ENCODE measurements around the gene CHRNB2. TPM values are rescaled to one million over a fixed set of nuclear protein-coding genes. Genes with fewer than 3 reads are reported as not detected.

CHRNB2 gene
- total and polyA plus RNA-seq, 4 donors: 5.8 to 24.1 (median 19.1) TPM

- no peak overlapping the region for H3K4me3 ChIP-seq (ENCODE audit: low read depth, low read length)
- H3K9me3 ChIP-seq (ENCODE audit: control insufficient read depth, insufficient read depth, low read length): no peaks in the 10 kb centered on the region
- no CpG with 5 or more reads among the region's 6 CpGs for WGBS (ENCODE audit: insufficient coverage)
- no peak overlapping the region for H3K27ac ChIP-seq (ENCODE audit: low read depth, low read length)
- H3K4me1 ChIP-seq (ENCODE audit: control insufficient read depth, insufficient read depth, low read length): peaks cover 20% of the 10 kb centered on the region
- peaks cover 5% of the 10 kb centered on the region for H3K27me3 ChIP-seq (ENCODE audit: control insufficient read depth, insufficient read depth, low read length)
- no peak for DNase-seq (ENCODE audit: low read depth in 4 of 6, low spot score in 6 of 6)
- H3K36me3 ChIP-seq (ENCODE audit: control insufficient read depth, insufficient read depth, low read length): peaks cover 15% of the 10 kb centered on the region
Observed at GRCh38 chr1:154565876-154566275, 1.7 kb upstream of the CHRNB2 start.

GRCh38 chr1:154568157-154568815 is 708 bp downstream of the CHRNB2 start:
- Histone ChIP-seq H3K27ac (ENCODE audit: low read depth, low read length) (no peak overlapping the region), H3K36me3 (ENCODE audit: control insufficient read depth, insufficient read depth, low read length) (peaks cover 37% of the 10 kb centered on the region), H3K4me1 (ENCODE audit: control insufficient read depth, insufficient read depth, low read length) (peaks cover 29% of the 10 kb centered on the region), H3K4me3 (ENCODE audit: low read depth, low read length) (peak overlapping the region; percentile 45), H3K27me3 (ENCODE audit: control insufficient read depth, insufficient read depth, low read length) (peaks cover 5% of the 10 kb centered on the region), H3K9me3 (ENCODE audit: control insufficient read depth, insufficient read depth, low read length) (no peaks in the 10 kb centered on the region)
- 20% methylated on average over 6 of the region's 17 CpGs for WGBS (ENCODE audit: insufficient coverage)
- DNase-seq (ENCODE audit: low read depth in 4 of 6, low spot score in 6 of 6): no peak

- DNase-seq (ENCODE audit: low read depth in 4 of 6, low spot score in 6 of 6): no peak
- peaks cover 34% of the 10 kb centered on the region for H3K4me1 ChIP-seq (ENCODE audit: control insufficient read depth, insufficient read depth, low read length)
- WGBS (ENCODE audit: insufficient coverage): 96% methylated on average over 58 of the region's 59 CpGs
- no peak overlapping the region for H3K27ac ChIP-seq (ENCODE audit: low read depth, low read length)
- no peaks in the 10 kb centered on the region for H3K9me3 ChIP-seq (ENCODE audit: control insufficient read depth, insufficient read depth, low read length)
- H3K4me3 ChIP-seq (ENCODE audit: low read depth, low read length): no peak overlapping the region
- H3K27me3 ChIP-seq (ENCODE audit: control insufficient read depth, insufficient read depth, low read length): peaks cover 5% of the 10 kb centered on the region
- H3K36me3 ChIP-seq (ENCODE audit: control insufficient read depth, insufficient read depth, low read length): peaks cover 54% of the 10 kb centered on the region
Observed at GRCh38 chr1:154571244-154571963, 3.8 kb downstream of the CHRNB2 start.

- WGBS (ENCODE audit: insufficient coverage): 93% methylated on average over 21 of the region's 29 CpGs
- Histone ChIP-seq H3K27ac (ENCODE audit: low read depth, low read length) (no peak overlapping the region), H3K4me3 (ENCODE audit: low read depth, low read length) (no peak overlapping the region), H3K27me3 (ENCODE audit: control insufficient read depth, insufficient read depth, low read length) (peaks cover 4% of the 10 kb centered on the region), H3K36me3 (ENCODE audit: control insufficient read depth, insufficient read depth, low read length) (peaks cover 55% of the 10 kb centered on the region), H3K4me1 (ENCODE audit: control insufficient read depth, insufficient read depth, low read length) (peaks cover 33% of the 10 kb centered on the region), H3K9me3 (ENCODE audit: control insufficient read depth, insufficient read depth, low read length) (no peaks in the 10 kb centered on the region)
- no peak for DNase-seq (ENCODE audit: low read depth in 4 of 6, low spot score in 6 of 6)
Observed at GRCh38 chr1:154571964-154572288, 4.3 kb downstream of the CHRNB2 start.

DNA sequence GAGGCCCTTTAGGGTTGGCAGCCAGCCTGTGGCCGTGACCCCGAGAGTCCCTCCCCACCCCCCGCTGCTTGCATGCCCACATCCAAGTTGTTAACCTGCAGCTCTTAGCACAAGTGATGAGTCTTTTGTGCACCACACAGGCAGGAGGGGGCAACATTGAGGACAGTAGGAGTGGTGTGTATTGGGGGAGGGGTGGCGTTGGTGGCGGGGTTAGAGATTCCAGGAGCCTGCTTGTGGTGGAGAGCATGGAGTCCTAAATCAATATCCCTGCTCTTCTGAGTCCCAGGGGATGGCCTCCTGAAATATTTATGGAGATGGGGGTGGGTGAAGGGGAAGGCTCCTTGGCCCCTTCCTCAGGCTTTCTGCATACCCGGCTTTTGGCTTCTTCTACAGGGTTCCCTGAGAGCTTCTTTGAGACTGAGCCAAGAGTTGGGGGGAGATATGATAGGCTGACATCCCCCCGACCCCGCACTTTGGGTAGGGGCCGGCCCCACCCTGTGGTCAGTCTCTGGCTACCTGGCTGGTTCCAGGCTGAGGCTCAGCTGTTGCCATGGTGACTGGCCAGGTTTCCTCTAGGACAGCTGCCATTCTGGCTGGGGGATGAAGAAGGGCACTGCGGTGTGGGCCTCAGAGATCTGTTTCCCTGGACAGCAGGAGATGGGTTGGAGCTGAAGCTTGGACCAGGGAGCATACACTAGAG is 5.0 kb downstream of the CHRNB2 start:
- H3K27ac ChIP-seq (ENCODE audit: low read depth, low read length): no peak overlapping the region

GRCh38 chr1:154573168-154573510 is 5.6 kb downstream of the CHRNB2 start:
- no peak for DNase-seq (ENCODE audit: low read depth in 4 of 6, low spot score in 6 of 6)
- no peaks in the 10 kb centered on the region for H3K9me3 ChIP-seq (ENCODE audit: control insufficient read depth, insufficient read depth, low read length)
- peaks cover 21% of the 10 kb centered on the region for H3K4me1 ChIP-seq (ENCODE audit: control insufficient read depth, insufficient read depth, low read length)
- H3K27ac ChIP-seq (ENCODE audit: low read depth, low read length): no peak overlapping the region
- no peaks in the 10 kb centered on the region for H3K27me3 ChIP-seq (ENCODE audit: control insufficient read depth, insufficient read depth, low read length)
- 84% methylated on average over 3 of the region's 3 CpGs for WGBS (ENCODE audit: insufficient coverage)
- H3K4me3 ChIP-seq (ENCODE audit: low read depth, low read length): no peak overlapping the region
- H3K36me3 ChIP-seq (ENCODE audit: control insufficient read depth, insufficient read depth, low read length): peaks cover 68% of the 10 kb centered on the region

More for the DNA sequence above, 5.0 kb downstream of the CHRNB2 start:
- Histone ChIP-seq H3K4me1 (ENCODE audit: control insufficient read depth, insufficient read depth, low read length) (peaks cover 26% of the 10 kb centered on the region), H3K4me3 (ENCODE audit: low read depth, low read length) (no peak overlapping the region), H3K36me3 (ENCODE audit: control insufficient read depth, insufficient read depth, low read length) (peaks cover 62% of the 10 kb centered on the region), H3K9me3 (ENCODE audit: control insufficient read depth, insufficient read depth, low read length) (no peaks in the 10 kb centered on the region), H3K27me3 (ENCODE audit: control insufficient read depth, insufficient read depth, low read length) (no peaks in the 10 kb centered on the region)
- WGBS (ENCODE audit: insufficient coverage): 71% methylated on average over 9 of the region's 10 CpGs
- DNase-seq (ENCODE audit: low read depth in 4 of 6, low spot score in 6 of 6): no peak

DNA sequence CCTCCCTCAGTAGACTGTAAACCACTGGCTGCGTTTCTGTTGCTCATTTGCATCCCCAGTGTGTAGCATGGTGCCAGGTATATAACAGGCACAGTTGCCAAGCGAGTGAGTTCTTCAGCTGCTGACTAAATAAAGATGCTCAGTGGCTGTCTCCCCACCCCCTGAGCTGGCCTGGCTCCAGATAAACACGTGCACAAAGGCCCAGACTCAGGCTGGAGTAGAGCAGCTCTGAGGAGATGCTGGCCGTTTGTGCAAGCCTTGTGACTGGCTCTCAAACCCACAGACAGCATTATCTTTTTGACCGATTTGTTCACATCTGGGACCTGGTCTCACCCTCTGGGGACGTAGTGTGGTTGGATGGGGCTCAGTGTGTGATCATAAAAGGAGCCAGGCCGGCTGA is 7.1 kb downstream of the CHRNB2 start:
- Histone ChIP-seq H3K4me3 (ENCODE audit: low read depth, low read length) (no peak overlapping the region), H3K9me3 (ENCODE audit: control insufficient read depth, insufficient read depth, low read length) (no peaks in the 10 kb centered on the region), H3K4me1 (ENCODE audit: control insufficient read depth, insufficient read depth, low read length) (peaks cover 14% of the 10 kb centered on the region), H3K27me3 (ENCODE audit: control insufficient read depth, insufficient read depth, low read length) (no peaks in the 10 kb centered on the region), H3K36me3 (ENCODE audit: control insufficient read depth, insufficient read depth, low read length) (peaks cover 77% of the 10 kb centered on the region), H3K27ac (ENCODE audit: low read depth, low read length) (no peak overlapping the region)
- peak in 4 of 6 donors; percentile 42 to 84 (median 66) for DNase-seq (ENCODE audit: low read depth in 4 of 6, low spot score in 6 of 6)
- 10% methylated on average over 3 of the region's 7 CpGs for WGBS (ENCODE audit: insufficient coverage)

- no peak for DNase-seq (ENCODE audit: low read depth in 4 of 6, low spot score in 6 of 6)
- no peak overlapping the region for H3K4me3 ChIP-seq (ENCODE audit: low read depth, low read length)
- H3K27ac ChIP-seq (ENCODE audit: low read depth, low read length): no peak overlapping the region
- H3K9me3 ChIP-seq (ENCODE audit: control insufficient read depth, insufficient read depth, low read length): no peaks in the 10 kb centered on the region
- peaks cover 14% of the 10 kb centered on the region for H3K4me1 ChIP-seq (ENCODE audit: control insufficient read depth, insufficient read depth, low read length)
- no peaks in the 10 kb centered on the region for H3K27me3 ChIP-seq (ENCODE audit: control insufficient read depth, insufficient read depth, low read length)
- H3K36me3 ChIP-seq (ENCODE audit: control insufficient read depth, insufficient read depth, low read length): peaks cover 77% of the 10 kb centered on the region
- WGBS (ENCODE audit: insufficient coverage): 83% methylated on average over 9 of the region's 10 CpGs
Observed at GRCh38 chr1:154575147-154575927, 7.8 kb downstream of the CHRNB2 start.

- no peak for DNase-seq (ENCODE audit: low read depth in 4 of 6, low spot score in 6 of 6)
- WGBS (ENCODE audit: insufficient coverage): 94% methylated on average over 5 of the region's 8 CpGs
- no peak overlapping the region for H3K27ac ChIP-seq (ENCODE audit: low read depth, low read length)
- no peak overlapping the region for H3K4me3 ChIP-seq (ENCODE audit: low read depth, low read length)
- no peaks in the 10 kb centered on the region for H3K27me3 ChIP-seq (ENCODE audit: control insufficient read depth, insufficient read depth, low read length)
- no peaks in the 10 kb centered on the region for H3K9me3 ChIP-seq (ENCODE audit: control insufficient read depth, insufficient read depth, low read length)
- H3K36me3 ChIP-seq (ENCODE audit: control insufficient read depth, insufficient read depth, low read length): peaks cover 76% of the 10 kb centered on the region
- peaks cover 14% of the 10 kb centered on the region for H3K4me1 ChIP-seq (ENCODE audit: control insufficient read depth, insufficient read depth, low read length)
Observed at GRCh38 chr1:154575951-154576566, 8.5 kb downstream of the CHRNB2 start.
